Effector memory CD4-positive, alpha-beta T cell (primary cell): ENCODE results near the gene OR10A4.
"Not testable (repeated sequence)": the region's sequence is repeated elsewhere in the genome, so short reads cannot be mapped to it uniquely, and the experiment has no call there.

ENCODE experiments used
- DNase-seq, 3 donors: peaks; one replicate each; pipeline ENCODE4 v3.0.0-alpha.2; 2020
- H3K27ac ChIP-seq: 2 replicates; pipeline ENCODE4 v1.7.0; 2013; ENCODE audit warnings: mild to moderate bottlenecking, low read length, moderate library complexity; ENCODE audit not compliant: insufficient read depth, poor library complexity, severe bottlenecking
- H3K27me3 ChIP-seq: replicated peaks from 2 replicates; pipeline ENCODE4 v1.7.0; 2013; ENCODE audit warnings: mild to moderate bottlenecking, low read length; ENCODE audit not compliant: insufficient read depth, control insufficient read depth, poor library complexity, severe bottlenecking
- H3K36me3 ChIP-seq: 2 replicates; pipeline ENCODE4 v1.7.0; 2013; ENCODE audit warnings: mild to moderate bottlenecking, low read length, moderate library complexity; ENCODE audit not compliant: control insufficient read depth, insufficient read depth
- H3K4me1 ChIP-seq: 2 replicates; pipeline ENCODE4 v1.7.0; 2013; ENCODE audit warnings: low read length, mild to moderate bottlenecking; ENCODE audit not compliant: control insufficient read depth, insufficient read depth, poor library complexity, severe bottlenecking
- H3K4me3 ChIP-seq: 2 replicates; pipeline ENCODE4 v1.7.0; 2013; ENCODE audit warnings: low read length, low read depth, mild to moderate bottlenecking; ENCODE audit not compliant: insufficient read depth, poor library complexity, severe bottlenecking
- H3K9me3 ChIP-seq: 2 replicates; pipeline ENCODE4 v1.7.0; 2013; ENCODE audit warnings: mild to moderate bottlenecking, low read length, moderate library complexity; ENCODE audit not compliant: control insufficient read depth
- total RNA-seq, 3 donors: gene quantifications; one replicate each; lab custom pipeline; 2026; lab: John Stamatoyannopoulos, UW

The OR10A4 gene, protein sequence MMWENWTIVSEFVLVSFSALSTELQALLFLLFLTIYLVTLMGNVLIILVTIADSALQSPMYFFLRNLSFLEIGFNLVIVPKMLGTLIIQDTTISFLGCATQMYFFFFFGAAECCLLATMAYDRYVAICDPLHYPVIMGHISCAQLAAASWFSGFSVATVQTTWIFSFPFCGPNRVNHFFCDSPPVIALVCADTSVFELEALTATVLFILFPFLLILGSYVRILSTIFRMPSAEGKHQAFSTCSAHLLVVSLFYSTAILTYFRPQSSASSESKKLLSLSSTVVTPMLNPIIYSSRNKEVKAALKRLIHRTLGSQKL
- total RNA-seq = 0 reads per million in 3 donors

DNA sequence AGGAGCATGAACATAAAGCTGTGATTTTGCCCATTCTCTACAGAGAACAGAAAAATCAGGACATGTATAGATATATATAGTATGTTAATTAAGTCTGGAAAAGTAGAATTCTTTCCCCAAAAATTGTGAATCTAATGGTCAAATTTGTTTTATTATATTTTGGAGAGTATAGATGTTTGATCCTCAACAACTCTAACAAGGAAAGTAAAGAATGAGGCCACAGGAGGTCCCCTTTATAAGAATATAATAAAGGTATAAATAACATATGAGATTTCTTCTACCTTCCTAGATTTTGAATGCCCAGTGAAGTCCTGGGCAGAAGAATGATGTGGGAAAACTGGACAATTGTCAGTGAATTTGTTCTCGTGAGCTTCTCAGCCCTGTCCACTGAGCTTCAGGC lies at the start of gene OR10A4:
Gene OR10A4 (plus strand): TSS at position 301 of the 400 bp plus-strand sequence. CDS start 23 bp downstream, at position 324.
- no peak for DNase-seq
- H3K27me3 ChIP-seq = no peaks in the 10 kb centered on the region
- no peak within 1 kb of the TSS for H3K4me3 ChIP-seq
- H3K9me3 ChIP-seq = no peaks in the 10 kb centered on the region
- no peaks in the 10 kb centered on the region for H3K4me1 ChIP-seq
- no peak within 1 kb of the TSS for H3K27ac ChIP-seq
- H3K36me3 ChIP-seq = no peaks in the 10 kb centered on the region

DNA sequence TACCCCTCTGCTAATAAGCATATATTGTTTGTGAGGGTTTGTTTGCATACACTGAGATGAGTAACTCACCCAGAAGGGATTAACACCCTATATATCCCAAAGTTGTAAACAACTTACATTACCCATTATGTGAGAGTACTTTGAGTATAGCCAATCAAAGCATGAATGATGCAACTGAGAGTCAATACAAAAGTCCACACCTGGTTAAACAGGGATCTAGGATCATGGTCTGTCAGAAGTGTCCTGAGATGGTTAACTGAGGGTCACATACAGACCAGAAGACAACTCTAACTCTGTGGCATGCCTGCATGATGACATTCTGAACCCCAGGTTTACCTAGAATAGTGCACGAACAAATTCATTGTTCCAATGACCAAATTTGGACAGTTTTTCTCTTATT lies 48.3 kb upstream of the OR10A4 start:
- DNase-seq = no peak
- H3K4me3 ChIP-seq = no peak overlapping the region
- H3K36me3 ChIP-seq = no peaks in the 10 kb centered on the region
- H3K27ac ChIP-seq = no peak overlapping the region
- H3K27me3 ChIP-seq = peaks cover 5% of the 10 kb centered on the region
- H3K4me1 ChIP-seq = no peaks in the 10 kb centered on the region
- no peaks in the 10 kb centered on the region for H3K9me3 ChIP-seq

DNA sequence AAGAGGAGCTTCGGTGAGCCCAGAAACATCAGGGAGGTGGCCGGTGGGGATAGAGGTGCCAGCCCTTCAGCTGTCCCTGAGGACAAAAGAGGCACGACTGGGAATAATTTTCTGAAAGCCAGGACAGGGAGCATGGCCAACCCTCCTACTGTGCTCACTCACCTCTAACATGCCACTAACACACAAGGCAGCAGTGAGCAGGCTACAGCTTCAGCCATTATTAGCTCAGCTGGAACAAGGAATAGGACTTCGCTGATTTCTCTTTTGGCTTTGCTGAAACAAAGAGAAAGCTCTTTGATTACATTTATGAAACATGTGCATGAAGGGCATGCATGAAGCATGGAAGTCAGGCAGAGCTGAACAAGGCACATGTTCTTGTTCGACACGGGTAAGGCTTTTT lies 43.1 kb upstream of the OR10A4 start:
- Histone ChIP-seq H3K27ac (no peak overlapping the region), H3K36me3 (no peaks in the 10 kb centered on the region), H3K27me3 (peaks cover 5% of the 10 kb centered on the region), H3K4me1 (no peaks in the 10 kb centered on the region), H3K9me3 (no peaks in the 10 kb centered on the region), H3K4me3 (no peak overlapping the region)
- DNase-seq = no peak

DNA sequence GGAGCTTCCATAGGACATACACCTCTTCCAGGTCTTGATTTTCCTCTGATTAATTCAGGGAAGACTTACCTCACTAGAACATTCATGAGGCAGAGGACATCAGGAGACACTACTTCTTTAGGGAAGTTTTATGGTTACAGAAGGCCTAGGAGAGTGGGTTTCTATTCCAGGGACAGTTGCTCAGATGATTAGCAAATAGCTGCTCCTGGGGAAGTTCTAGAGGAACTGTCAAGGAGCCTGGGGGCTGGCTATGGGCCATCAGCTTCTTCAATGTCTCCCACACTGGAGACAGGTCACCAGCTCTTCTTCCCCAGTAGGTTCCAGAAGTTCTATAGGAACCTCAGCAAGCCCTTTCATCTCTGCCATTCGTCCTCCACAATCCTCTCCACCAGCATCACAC lies 42.4 kb upstream of the OR10A4 start:
- Histone ChIP-seq H3K36me3 (no peaks in the 10 kb centered on the region), H3K4me1 (no peaks in the 10 kb centered on the region), H3K27me3 (peaks cover 5% of the 10 kb centered on the region), H3K4me3 (no peak overlapping the region), H3K9me3 (no peaks in the 10 kb centered on the region), H3K27ac (no peak overlapping the region)
- no peak for DNase-seq

DNA sequence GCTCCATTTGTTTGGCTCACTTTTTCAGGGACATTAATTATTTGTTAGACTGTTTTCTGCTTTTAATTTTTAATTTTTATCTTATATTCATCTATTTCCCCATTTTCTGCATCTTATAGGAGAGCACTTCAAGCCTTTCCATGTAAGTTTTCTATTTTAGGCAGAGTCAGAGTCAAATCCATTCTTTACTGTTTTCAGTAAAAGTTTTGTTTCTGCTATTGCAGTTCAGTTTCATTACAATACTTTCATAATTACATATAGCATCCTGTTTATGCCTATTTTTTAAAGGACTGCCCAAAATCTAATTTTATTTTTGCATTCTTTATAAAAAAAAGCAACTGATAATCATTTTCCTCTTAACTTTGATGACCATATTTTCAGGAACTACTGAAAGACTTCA lies 34.7 kb upstream of the OR10A4 start:
- H3K4me3 ChIP-seq = no peak overlapping the region
- no peak for DNase-seq
- H3K27ac ChIP-seq = no peak overlapping the region
- H3K9me3 ChIP-seq = no peaks in the 10 kb centered on the region
- no peaks in the 10 kb centered on the region for H3K4me1 ChIP-seq
- H3K36me3 ChIP-seq = no peaks in the 10 kb centered on the region
- H3K27me3 ChIP-seq = no peaks in the 10 kb centered on the region

DNA sequence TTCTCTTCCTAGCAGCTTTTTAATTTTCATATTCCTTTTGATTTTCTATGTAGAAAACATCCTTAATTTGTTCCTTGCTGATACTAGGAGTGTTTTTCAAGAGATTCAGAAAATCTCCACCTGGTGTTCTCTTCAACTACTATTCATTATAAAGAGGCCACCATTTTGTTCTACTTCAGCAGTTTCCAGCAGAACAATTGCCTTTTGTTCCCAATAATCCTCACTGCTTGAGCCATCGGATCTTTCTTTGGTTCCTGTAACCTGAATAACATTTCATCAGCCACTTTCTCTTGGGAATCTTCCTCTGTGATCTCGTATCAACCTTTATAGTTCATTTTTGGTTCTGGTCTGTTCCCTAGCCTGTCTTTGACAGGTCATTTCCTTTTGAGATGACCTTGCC lies 32.8 kb upstream of the OR10A4 start:
- Histone ChIP-seq H3K9me3 (no peaks in the 10 kb centered on the region), H3K36me3 (no peaks in the 10 kb centered on the region), H3K4me1 (no peaks in the 10 kb centered on the region), H3K4me3 (no peak overlapping the region), H3K27ac (no peak overlapping the region), H3K27me3 (no peaks in the 10 kb centered on the region)
- DNase-seq = no peak

DNA sequence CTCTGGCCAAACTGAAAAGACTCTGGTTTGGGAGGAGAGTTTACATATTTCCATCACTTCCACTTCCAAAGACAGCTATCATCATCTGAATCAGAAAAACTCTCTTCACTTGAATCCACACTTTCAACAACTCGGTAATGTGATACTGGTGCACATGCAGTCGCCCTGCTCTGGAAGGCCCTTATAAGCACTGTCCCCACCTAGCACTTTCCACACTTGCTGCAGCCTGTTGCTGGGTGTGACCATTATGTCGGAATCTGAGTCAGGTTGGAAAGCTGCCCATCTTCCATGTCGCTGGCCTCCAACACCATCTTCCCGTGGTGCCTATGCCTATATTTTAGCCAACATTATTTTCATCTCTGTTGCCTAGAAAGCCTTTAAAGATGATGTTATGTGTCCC lies 32.1 kb upstream of the OR10A4 start:
- H3K9me3 ChIP-seq = no peaks in the 10 kb centered on the region
- H3K4me3 ChIP-seq = no peak overlapping the region
- H3K27me3 ChIP-seq = no peaks in the 10 kb centered on the region
- DNase-seq = no peak
- no peak overlapping the region for H3K27ac ChIP-seq
- no peaks in the 10 kb centered on the region for H3K36me3 ChIP-seq
- no peaks in the 10 kb centered on the region for H3K4me1 ChIP-seq

DNA sequence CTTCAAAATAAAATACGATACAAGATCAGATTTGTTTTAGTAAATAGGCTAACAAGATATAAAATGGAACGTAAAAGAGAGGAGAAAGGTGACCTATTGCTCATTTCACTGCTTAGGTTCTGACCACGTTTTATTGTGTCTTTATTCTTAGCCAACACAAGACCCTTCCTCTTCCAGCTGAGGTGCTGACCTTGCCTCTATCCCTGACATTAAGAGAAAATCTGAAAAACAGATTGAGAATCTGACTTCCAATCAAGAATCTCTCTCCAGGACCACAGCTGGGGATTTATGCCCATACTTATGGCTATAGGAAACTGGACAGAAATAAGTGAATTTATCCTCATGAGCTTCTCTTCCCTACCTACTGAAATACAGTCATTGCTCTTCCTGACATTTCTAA lies 31.0 kb upstream of the OR10A4 start, which contains the start of gene OR10A5:
Gene OR10A5 (plus strand): TSS at position 301 of the 400 bp plus-strand sequence. CDS start 0 bp downstream, at position 301.
- no peak for DNase-seq
- Histone ChIP-seq H3K36me3 (no peaks in the 10 kb centered on the region), H3K27ac (no peak within 1 kb of the TSS)

DNA sequence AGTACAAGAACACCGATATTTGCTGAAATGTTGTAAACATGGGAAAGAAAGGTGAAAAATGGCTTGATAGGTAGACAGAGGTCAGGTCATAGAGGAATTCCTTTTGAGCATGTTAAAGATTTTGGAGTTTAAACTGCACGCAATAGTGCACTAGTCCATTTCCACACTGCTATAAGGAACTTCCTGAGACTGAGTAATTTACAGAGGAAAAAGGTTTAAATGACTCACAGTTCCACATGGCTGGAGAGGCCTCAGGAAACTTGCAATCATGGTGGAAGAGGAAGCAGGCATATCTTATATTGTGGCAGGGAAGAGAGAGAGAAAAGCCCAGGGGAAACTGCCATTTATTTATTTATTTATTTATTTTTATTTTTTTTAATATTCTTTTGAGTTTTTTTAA lies 25.9 kb upstream of the OR10A4 start:
- no peak for DNase-seq
- Histone ChIP-seq H3K9me3 (no peaks in the 10 kb centered on the region), H3K27ac (no peak overlapping the region), H3K4me3 (no peak overlapping the region), H3K27me3 (no peaks in the 10 kb centered on the region), H3K4me1 (no peaks in the 10 kb centered on the region), H3K36me3 (no peaks in the 10 kb centered on the region)

More for the DNA sequence above, 31.0 kb upstream of the OR10A4 start, which contains the start of gene OR10A5:
- Histone ChIP-seq H3K4me1 (no peaks in the 10 kb centered on the region), H3K4me3 (no peak within 1 kb of the TSS), H3K9me3 (no peaks in the 10 kb centered on the region), H3K27me3 (no peaks in the 10 kb centered on the region)

DNA sequence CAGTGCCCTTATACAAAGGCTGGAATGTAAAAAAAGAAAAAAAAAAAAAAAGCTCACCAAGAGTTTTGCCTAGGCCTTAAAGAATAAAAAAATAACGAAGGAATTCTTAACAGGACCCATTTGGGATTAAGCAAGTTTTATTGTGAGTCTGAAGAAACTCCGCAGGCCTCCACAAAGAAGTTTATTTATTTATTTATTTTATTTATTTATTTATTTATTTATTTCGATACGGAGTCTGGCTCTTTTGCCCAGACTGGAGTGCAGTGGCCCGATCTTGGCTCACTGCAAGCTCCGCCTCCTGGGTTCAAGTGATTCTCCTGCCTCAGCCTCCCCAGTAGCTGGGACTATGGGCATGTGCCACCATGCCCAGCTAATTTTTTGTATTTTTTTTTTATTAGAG lies 21.6 kb upstream of the OR10A4 start:
- H3K27ac ChIP-seq, H3K4me1 ChIP-seq, DNase-seq: not testable (repeated sequence)

More for the DNA sequence above, 21.6 kb upstream of the OR10A4 start:
- H3K27me3 ChIP-seq, H3K36me3 ChIP-seq, H3K9me3 ChIP-seq, H3K4me3 ChIP-seq: not testable (repeated sequence)
